Endodermal cell (in vitro differentiated cells): Measurements from ENCODE around the gene SMG6. TPM values are rescaled to one million over a fixed set of nuclear protein-coding genes. Genes with fewer than 3 reads are reported as not detected.

Source experiments
- DNase-seq: peaks from one replicate; pipeline ENCODE4 v3.0.0-alpha.2; 2017
- H3K27ac ChIP-seq: 2 replicates; pipeline ENCODE4 v1.5.1; 2013; ENCODE audit warnings: mild to moderate bottlenecking, low read depth, low read length, moderate library complexity
- H3K27me3 ChIP-seq: 2 replicates; pipeline ENCODE4 v1.6.1; 2013; ENCODE audit warnings: mild to moderate bottlenecking, low read length, moderate library complexity; ENCODE audit not compliant: insufficient read depth, control insufficient read depth, poor library complexity, severe bottlenecking
- H3K36me3 ChIP-seq: 2 replicates; pipeline ENCODE4 v1.7.0; 2013; ENCODE audit warnings: mild to moderate bottlenecking, low read length, moderate library complexity; ENCODE audit not compliant: control insufficient read depth, insufficient read depth
- H3K4me1 ChIP-seq: one replicate; pipeline ENCODE4 v1.7.0; 2013; ENCODE audit warnings: low read length; ENCODE audit not compliant: control insufficient read depth, insufficient read depth
- H3K4me3 ChIP-seq: 2 replicates; pipeline ENCODE4 v1.5.1; 2013; ENCODE audit warnings: mild to moderate bottlenecking, low read length, moderate library complexity
- H3K9ac ChIP-seq: 2 replicates; pipeline ENCODE4 v1.6.1; 2013; ENCODE audit warnings: mild to moderate bottlenecking, low read length, moderate library complexity; ENCODE audit not compliant: poor library complexity, severe bottlenecking; ENCODE audit errors: extremely low read depth
- H3K9me3 ChIP-seq: 2 replicates; pipeline ENCODE4 v1.6.1; 2013; ENCODE audit warnings: mild to moderate bottlenecking, low read length, moderate library complexity; ENCODE audit not compliant: control insufficient read depth
- H3K27ac Mint-ChIP-seq: 2 replicates; pipeline ENCODE4 v1.8.0; 2020; ENCODE audit warnings: mixed read lengths
- H3K27me3 Mint-ChIP-seq: 2 replicates; pipeline ENCODE4 v1.8.0; 2021; ENCODE audit warnings: mild to moderate bottlenecking, mixed read lengths; ENCODE audit not compliant: insufficient read depth
- H3K36me3 Mint-ChIP-seq: 2 replicates; pipeline ENCODE4 v1.8.0; 2020; ENCODE audit warnings: low read depth, mixed read lengths
- H3K4me1 Mint-ChIP-seq: 2 replicates; pipeline ENCODE4 v1.8.0; 2020; ENCODE audit warnings: mixed read lengths
- H3K4me3 Mint-ChIP-seq: 2 replicates; pipeline ENCODE4 v1.8.0; 2020; ENCODE audit warnings: mild to moderate bottlenecking, moderate library complexity, mixed read lengths
- H3K9me3 Mint-ChIP-seq: 2 replicates; pipeline ENCODE4 v1.8.0; 2020; ENCODE audit warnings: mild to moderate bottlenecking, mixed read lengths
- WGBS, 2 experiments: methylation state at CpG; one replicate each; pipeline versions ENCODE4 v1.1.5 to v1.1.7; 2013; ENCODE audit warnings: missing lambda C conversion rate in 2 of 2, mixed read lengths in 1 of 2; ENCODE audit not compliant: insufficient coverage in 1 of 2, insufficient read length in 1 of 2; 5-methylcytosine and 5-hydroxymethylcytosine counted together
- total RNA-seq, 2 donors: library from RNA; stranded (reverse); fragmentation: NEBNext Ultra II Directional in 1 of 2; extraction: Animal tissue kit (Norgen Biotek cat#: 25700) in 1 of 2; gene quantifications; 2 replicates in 1 of 2; 3 replicates in 1 of 2; pipeline ENCODE4 v1.2.1, GENCODE V29; 2021
- TF ChIP-seq, protein P1 (sequence below): fragments of 200-600 bp; sonication (generic); conservative IDR thresholded peaks from 2 replicates; pipeline ENCODE4 v1.5.0; 2021; ENCODE audit warnings: antibody characterized with exemption, mild to moderate bottlenecking

SMG6 gene
- total RNA-seq, 2 donors from 2014 or later: 44.3 to 56.7 TPM

GRCh38 chr17:2035541-2036488 lies 267.8 kb downstream of the SMG6 start:
- Mint-ChIP-seq H3K4me1 (peaks cover 6% of the 10 kb centered on the region), H3K27ac (no peak overlapping the region), H3K27me3 (no peaks in the 10 kb centered on the region), H3K4me3 (no peak overlapping the region), H3K9me3 (no peaks in the 10 kb centered on the region), H3K36me3 (peaks cover 28% of the 10 kb centered on the region)
- H3K36me3 ChIP-seq: peaks cover 20% of the 10 kb centered on the region
- peaks cover 3% of the 10 kb centered on the region for H3K4me1 ChIP-seq
- no peak for DNase-seq
- WGBS, 2 experiments: 94 to 100% methylated on average over 16 to 29 of the region's 29 CpGs
- H3K27ac ChIP-seq: no peak overlapping the region
- no peak overlapping the region for H3K4me3 ChIP-seq
- H3K9ac ChIP-seq: no peak overlapping the region
- H3K27me3 ChIP-seq: no peaks in the 10 kb centered on the region
- TF ChIP-seq, protein P1, sequence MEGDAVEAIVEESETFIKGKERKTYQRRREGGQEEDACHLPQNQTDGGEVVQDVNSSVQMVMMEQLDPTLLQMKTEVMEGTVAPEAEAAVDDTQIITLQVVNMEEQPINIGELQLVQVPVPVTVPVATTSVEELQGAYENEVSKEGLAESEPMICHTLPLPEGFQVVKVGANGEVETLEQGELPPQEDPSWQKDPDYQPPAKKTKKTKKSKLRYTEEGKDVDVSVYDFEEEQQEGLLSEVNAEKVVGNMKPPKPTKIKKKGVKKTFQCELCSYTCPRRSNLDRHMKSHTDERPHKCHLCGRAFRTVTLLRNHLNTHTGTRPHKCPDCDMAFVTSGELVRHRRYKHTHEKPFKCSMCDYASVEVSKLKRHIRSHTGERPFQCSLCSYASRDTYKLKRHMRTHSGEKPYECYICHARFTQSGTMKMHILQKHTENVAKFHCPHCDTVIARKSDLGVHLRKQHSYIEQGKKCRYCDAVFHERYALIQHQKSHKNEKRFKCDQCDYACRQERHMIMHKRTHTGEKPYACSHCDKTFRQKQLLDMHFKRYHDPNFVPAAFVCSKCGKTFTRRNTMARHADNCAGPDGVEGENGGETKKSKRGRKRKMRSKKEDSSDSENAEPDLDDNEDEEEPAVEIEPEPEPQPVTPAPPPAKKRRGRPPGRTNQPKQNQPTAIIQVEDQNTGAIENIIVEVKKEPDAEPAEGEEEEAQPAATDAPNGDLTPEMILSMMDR: no peak
- H3K9me3 ChIP-seq: no peaks in the 10 kb centered on the region

- H3K4me3 Mint-ChIP-seq: no peak overlapping the region
- no peaks in the 10 kb centered on the region for H3K9me3 ChIP-seq
- no peaks in the 10 kb centered on the region for H3K9me3 Mint-ChIP-seq
- H3K27ac ChIP-seq: no peak overlapping the region
- H3K4me3 ChIP-seq: no peak overlapping the region
- no peaks in the 10 kb centered on the region for H3K27me3 Mint-ChIP-seq
- no peaks in the 10 kb centered on the region for H3K27me3 ChIP-seq
- 64% methylated on average over 4 of the region's 9 CpGs; no CpG with 5 or more reads in 1 of the 2 experiments for WGBS, 2 experiments
- peaks cover 4% of the 10 kb centered on the region for H3K4me1 Mint-ChIP-seq
- no peak overlapping the region for H3K27ac Mint-ChIP-seq
- H3K4me1 ChIP-seq: peaks cover 4% of the 10 kb centered on the region
- H3K9ac ChIP-seq: no peak overlapping the region
- TF ChIP-seq, protein P1: no peak
- no peak for DNase-seq
- H3K36me3 ChIP-seq: peaks cover 11% of the 10 kb centered on the region
- H3K36me3 Mint-ChIP-seq: peaks cover 24% of the 10 kb centered on the region
These were observed 268.6 kb downstream of the SMG6 start for GRCh38 chr17:2034806-2035540.

- DNase-seq: no peak
- peaks cover 4% of the 10 kb centered on the region for H3K4me1 Mint-ChIP-seq
- H3K9me3 Mint-ChIP-seq: no peaks in the 10 kb centered on the region
- peaks cover 7% of the 10 kb centered on the region for H3K27me3 Mint-ChIP-seq
- H3K9me3 ChIP-seq: no peaks in the 10 kb centered on the region
- H3K27ac Mint-ChIP-seq: no peak overlapping the region
- no peak overlapping the region for H3K9ac ChIP-seq
- peaks cover 24% of the 10 kb centered on the region for H3K36me3 Mint-ChIP-seq
- no peak overlapping the region for H3K4me3 ChIP-seq
- peak overlapping the region; percentile 44 for H3K27ac ChIP-seq
- H3K4me3 Mint-ChIP-seq: no peak overlapping the region
- no peaks in the 10 kb centered on the region for H3K27me3 ChIP-seq
- TF ChIP-seq, protein P1: no peak
- peaks cover 4% of the 10 kb centered on the region for H3K4me1 ChIP-seq
- WGBS, 2 experiments: 76% methylated on average over 5 of the region's 7 CpGs; no CpG with 5 or more reads in 1 of the 2 experiments
- peaks cover 6% of the 10 kb centered on the region for H3K36me3 ChIP-seq
These were observed 269.4 kb downstream of the SMG6 start for GRCh38 chr17:2034157-2034556.
